GM18511 (cell line): ENCODE measurements around the gene SMDT1.

Source experiments
- ATAC-seq: cut with Tn5 transposase; IDR thresholded peaks from one replicate; pipeline ENCODE4 v1.9.1; 2021; ENCODE audit warnings: mild to moderate bottlenecking, moderate library complexity; ENCODE audit not compliant: unreplicated experiment

SMDT1 gene, protein sequence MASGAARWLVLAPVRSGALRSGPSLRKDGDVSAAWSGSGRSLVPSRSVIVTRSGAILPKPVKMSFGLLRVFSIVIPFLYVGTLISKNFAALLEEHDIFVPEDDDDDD

GRCh38 chr22:42079319-42080251, at the start of gene SMDT1:
SMDT1 (plus strand) TSS chr22:42079700; CDS start chr22:42079769, 69 bp downstream.
- peak; percentile 93 for ATAC-seq

- ATAC-seq, result no peak
Measured at GRCh38 chr22:42033263-42034181, 46.0 kb upstream of the SMDT1 start.

DNA sequence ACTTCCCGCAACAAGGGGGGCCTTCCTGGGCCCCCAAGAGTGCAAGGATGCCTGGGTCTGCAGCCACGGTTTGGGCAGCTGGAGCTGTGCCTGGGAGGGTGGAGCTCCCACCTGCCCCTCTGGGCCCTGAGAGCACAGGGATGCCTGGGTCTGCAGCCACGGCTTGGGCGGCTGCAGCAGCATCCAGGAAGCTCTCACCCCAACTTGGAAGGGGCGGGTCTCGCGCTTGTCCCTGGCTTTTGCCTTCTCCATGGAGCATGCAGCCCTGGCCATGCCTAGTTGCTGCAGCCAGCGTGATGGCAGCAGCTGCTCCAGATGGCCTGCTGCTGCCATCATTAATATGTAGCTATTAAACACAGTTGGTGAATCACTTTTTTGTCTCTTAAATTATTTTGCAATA, 44.2 kb upstream of the SMDT1 start:
- ATAC-seq, result no peak

- no peak for ATAC-seq
Measured at GRCh38 chr22:42039271-42039670, 40.2 kb upstream of the SMDT1 start.

DNA sequence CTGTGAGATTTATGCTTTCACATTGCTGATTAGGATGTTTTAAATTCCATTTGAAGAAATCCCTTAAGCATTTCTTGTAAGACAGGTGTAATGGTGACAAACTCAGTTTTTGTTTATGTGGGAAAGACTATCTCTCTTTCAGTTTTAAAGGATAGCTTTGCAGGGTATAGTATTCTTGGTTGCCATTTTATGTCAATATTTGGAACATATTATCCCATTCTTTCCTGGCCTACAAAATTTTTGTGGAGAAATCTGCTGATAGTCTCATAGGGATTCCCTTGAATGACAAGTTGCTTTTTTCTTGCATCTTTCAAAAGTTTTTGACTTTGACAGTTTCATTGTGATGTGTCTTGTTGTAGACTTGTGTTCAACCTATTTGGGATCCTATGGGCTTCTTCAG, 37.7 kb upstream of the SMDT1 start:
- no peak for ATAC-seq

DNA sequence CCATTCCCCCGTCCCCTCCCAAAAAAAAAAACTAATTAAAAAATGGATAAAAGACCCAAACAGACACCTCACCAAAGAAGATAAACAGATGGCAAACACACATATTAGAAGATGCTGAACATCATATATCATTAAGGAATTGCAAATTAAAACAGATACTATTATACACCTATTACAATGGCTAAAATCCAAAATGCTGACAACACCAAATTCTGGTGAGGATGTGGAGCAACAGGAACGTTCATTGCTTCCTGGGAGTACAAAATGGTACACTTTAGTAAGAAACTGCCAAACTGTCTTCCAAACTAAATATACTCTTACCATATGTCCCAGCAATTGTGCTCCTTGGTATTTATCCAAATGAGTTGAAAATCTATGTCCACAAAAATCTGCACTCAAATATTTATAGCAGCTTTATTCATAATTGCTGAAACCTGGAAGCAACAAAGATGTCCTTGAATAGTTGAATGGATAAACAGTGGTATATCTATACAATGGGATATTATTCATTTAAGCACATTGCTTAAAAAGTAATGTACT, 28.8 kb upstream of the SMDT1 start:
- ATAC-seq, result no peak

DNA sequence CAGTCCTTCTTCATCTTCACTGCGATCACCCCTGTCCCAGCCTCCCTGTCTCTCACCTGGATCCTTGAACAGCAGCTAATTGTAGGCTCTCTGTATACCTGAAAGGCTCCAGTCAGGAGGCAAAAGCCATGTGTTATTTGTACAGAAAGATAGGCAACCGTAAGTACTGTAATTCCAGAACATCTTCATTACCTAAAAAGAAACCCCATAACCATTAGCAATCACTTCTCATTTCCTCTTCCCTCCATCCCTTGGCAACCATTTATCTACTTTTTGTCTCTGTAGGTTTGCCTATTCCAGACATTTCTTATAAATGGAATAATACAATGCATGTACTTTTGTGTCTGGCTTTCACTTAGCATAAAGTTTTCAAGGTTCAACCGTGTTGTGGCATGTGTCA, 26.7 kb upstream of the SMDT1 start:
- no peak for ATAC-seq

GRCh38 chr22:42056757-42057511, 22.6 kb upstream of the SMDT1 start:
- ATAC-seq, result no peak

- no peak for ATAC-seq
Measured at GRCh38 chr22:42060489-42060888, 19.0 kb upstream of the SMDT1 start.

DNA sequence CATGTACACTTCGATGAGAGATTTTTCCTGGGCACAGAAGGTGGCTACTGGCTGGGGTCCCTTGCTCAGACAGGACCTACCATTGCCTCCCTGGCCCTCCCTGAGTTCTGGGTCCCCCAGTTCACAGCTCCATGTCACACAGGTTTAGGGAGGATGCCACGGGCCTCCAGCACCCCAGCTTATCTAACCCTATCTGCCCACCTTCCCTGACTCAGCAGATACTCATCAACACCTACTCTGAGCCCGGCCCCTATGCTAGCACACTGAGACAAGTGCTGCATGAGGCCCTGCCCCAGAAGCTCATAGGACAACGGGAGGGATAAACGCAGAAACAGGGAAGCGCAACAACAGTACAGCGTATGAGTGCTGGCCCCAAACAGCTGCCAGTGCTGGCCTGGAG, 18.5 kb upstream of the SMDT1 start:
- no peak for ATAC-seq

DNA sequence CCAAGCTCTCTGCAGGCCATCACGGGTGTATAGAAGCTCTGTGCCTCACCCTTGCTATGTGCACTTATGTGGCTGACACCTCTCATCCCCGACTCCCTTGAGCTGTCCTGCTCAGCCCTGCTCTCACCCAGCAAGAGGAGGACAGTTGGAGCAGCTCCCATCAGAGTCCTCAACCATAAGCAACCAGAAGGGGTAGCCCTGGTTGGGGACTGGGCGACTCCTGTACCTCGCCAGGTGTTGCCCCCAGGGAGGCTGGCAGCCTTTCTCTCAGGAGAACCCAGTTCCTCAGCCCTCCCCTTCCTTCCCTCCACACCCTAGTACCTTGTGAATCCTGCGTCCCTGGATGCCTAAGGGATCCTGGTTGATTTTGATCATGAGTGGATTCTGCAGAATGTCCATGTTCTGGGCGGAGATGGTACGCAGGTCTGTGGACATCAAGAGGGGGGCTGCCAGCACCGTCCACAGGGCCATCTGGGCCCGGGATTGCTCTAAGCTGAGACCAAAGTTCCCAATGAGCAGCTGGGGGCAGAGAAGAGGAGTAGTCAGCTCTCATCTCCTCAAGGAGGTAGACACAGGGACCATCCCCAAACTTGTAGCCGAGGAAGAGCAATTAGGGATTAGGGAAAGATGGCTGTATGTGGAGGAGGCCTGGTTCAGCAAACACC, 16.9 kb upstream of the SMDT1 start:
- no peak for ATAC-seq

DNA sequence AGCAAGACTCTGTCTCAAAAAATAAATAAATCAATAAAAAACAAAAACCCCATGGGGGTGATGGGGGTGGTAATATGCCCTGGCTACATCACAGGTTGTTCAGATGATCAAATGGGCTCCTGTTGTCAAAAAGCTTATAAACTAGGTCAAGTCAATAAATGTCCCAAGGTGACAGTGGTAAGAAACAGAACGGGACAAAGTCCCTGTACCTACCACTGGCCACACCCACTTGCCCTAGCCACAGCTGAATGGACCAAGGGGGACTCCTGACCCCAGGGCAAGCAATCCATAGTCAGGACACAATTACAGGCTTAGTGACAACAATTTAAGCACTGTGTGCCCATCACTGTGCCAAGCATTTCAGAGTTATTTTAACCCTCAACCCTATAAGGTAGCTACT, 14.9 kb upstream of the SMDT1 start:
- no peak for ATAC-seq

DNA sequence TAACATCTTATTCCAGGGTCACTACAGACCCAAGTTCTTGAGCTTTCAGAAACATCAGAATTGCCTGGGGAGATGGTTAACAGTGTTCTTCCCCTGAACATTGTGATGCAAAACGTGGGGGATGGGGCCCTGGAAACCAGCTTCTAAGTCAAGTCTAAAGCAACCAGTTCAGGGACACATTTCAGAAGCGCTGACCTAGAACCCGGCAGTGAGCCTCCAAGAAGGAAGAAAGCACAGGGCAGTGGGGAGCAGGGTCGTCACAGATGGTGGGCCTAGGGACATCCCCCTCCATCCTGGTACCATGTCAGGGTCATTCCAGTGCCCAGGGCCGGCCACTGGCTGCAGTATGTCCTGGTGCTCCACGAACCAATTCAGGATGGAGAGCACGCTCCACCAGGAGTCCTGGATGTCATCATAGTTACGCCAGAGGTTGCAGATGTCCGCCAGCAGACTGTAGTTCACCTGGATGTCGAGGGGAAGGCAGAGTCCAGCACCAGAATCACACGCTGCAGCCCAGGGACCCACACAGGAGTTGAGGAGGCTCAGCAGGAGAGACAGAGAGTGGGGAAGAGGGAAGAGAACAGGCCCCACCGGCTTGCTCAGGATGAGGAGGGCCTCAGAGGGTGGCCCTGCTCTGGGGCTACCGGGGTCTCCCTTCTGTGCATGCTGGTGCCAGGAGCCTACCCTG, 13.9 kb upstream of the SMDT1 start:
- ATAC-seq, result no peak

GRCh38 chr22:42066126-42066761, 13.3 kb upstream of the SMDT1 start:
- no peak for ATAC-seq

GRCh38 chr22:42066937-42067336, 12.6 kb upstream of the SMDT1 start:
- ATAC-seq, result no peak

DNA sequence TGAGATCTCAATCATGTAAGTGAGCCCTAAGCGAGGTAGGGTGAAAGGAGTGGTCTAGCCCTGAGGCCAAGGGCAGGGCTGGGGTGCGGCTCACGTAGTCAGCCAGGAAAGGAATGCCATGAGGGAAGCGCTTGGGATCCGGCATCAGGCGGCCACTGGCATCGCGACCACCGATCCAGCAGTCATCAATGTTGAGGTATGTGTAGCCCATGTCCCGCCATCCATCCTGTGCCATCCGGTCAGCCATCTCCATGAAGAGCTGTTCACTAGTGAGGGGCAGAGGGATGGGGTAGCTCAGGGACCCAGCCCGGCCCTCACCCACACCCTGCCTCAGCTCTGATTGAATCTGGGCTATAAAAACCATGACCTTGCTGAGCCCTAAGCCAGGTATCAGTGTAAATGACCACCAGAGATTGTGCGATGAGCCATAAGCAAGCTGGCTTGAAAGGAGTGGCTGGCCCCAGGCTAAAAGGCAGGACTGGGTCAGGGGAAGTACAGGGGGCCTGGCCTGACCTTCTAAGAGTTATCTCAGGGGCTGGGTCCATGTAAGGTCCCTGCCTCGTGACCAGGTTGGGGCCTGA, 11.7 kb upstream of the SMDT1 start:
- ATAC-seq, result no peak

DNA sequence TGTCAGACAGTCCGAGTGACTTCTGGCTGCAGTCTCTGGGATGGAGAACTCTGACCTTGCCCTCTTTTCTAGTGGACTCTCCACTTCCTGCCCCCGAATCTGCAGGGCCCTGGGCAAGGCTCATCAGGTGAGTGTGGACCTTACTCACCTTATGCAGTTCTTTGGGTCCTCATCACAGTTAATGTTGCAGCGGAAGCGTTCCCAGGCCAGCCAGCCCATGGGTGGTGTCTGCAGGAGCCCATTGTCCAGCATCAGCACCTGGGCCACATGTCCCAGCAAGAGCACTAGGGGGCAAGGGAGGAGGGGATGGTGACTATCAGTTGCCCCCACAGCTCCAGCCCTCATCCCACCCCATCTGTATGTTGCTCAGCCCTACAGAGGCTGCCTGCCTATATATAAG, 11.2 kb upstream of the SMDT1 start:
- no peak for ATAC-seq

DNA sequence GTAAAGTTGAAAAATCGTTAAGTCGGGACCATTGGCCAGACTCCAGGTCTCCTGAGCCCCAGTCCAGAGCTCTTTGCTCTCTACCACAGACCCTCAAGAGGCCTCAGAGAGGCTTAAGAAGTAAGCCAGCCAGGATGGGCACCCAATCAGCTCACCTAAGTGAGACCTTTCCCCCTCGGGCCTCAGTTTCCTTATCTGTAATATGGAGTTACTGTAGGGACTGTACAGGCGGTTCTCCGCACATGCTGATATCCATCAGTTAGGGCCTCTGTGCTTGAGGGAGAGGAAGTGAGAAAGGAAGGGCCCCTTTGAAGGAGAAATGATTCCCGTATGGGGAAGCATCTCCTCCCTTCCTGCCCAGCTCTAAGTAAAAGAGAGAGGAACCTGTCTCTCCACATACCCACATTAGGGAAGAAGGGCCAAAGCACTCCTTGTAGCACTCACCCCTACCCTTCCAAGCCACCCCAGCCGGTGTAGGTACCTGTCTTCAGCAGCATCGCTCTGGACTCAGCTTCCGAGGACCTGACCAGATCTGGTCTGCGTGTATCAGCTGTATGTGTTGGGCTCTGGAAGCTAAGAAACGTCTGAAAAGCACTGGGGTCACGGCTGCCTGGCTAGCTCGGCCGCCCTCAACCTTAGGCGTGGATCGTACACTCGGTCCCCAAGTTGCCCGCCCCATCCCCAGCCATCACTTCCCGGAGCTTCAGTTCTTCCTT, 9.5 kb upstream of the SMDT1 start:
- peak; percentile 28 for ATAC-seq
